Measurements from ENCODE around the gene PLPPR1. TPM values are rescaled to one million over a fixed set of nuclear protein-coding genes. Genes with fewer than 3 reads are reported as not detected.

Gene PLPPR1
- total and polyA plus RNA-seq, 12 donors, result 0.08 to 19.7 (median 0.20) TPM; not detected in 7

DNA sequence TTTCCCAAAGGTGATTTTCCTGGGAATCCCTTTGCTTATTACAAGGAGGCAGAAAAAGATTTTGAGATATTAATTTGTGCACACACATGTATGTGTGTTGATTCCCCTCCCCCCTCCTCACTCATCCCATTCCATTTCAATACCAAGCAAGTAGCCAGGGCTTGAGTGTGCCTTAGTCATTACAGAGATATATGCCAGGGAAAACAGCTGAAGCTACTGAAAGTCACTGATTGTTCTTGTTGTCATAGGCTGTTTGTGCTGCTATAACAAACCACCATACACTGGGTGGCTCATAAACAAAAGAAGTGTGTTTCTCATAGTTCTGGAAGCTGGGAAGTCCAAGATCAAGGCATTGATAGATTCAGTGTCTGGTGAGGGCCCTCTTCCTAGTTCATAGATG lies 197.6 kb downstream of the PLPPR1 start:
- no peaks in the 10 kb centered on the region for H3K4me1 ChIP-seq (replicated peaks in 1 of 2)
- H3K4me3 ChIP-seq, result no peak overlapping the region
- no peaks in the 10 kb centered on the region for H3K36me3 ChIP-seq (replicated peaks in 1 of 2)
- H3K9me3 ChIP-seq (replicated peaks in 1 of 3), result no peaks in the 10 kb centered on the region
- no peak for TF ChIP-seq POLR2A (IDR thresholded peaks at IDR 0.05)
- TF ChIP-seq, protein P1, sequence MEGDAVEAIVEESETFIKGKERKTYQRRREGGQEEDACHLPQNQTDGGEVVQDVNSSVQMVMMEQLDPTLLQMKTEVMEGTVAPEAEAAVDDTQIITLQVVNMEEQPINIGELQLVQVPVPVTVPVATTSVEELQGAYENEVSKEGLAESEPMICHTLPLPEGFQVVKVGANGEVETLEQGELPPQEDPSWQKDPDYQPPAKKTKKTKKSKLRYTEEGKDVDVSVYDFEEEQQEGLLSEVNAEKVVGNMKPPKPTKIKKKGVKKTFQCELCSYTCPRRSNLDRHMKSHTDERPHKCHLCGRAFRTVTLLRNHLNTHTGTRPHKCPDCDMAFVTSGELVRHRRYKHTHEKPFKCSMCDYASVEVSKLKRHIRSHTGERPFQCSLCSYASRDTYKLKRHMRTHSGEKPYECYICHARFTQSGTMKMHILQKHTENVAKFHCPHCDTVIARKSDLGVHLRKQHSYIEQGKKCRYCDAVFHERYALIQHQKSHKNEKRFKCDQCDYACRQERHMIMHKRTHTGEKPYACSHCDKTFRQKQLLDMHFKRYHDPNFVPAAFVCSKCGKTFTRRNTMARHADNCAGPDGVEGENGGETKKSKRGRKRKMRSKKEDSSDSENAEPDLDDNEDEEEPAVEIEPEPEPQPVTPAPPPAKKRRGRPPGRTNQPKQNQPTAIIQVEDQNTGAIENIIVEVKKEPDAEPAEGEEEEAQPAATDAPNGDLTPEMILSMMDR (IDR thresholded peaks at IDR 0.05), result no peak
- DNase-seq, result no peak
- no peaks in the 10 kb centered on the region for H3K27me3 ChIP-seq
- no peak overlapping the region for H3K27ac ChIP-seq
- intact Hi-C loops (cut with DNase I), result loop anchor here in 1 of 2 donors (10.0 kb wide), 1 partner anchor 91 kb away; no protein-coding TSS in a partner anchor

DNA sequence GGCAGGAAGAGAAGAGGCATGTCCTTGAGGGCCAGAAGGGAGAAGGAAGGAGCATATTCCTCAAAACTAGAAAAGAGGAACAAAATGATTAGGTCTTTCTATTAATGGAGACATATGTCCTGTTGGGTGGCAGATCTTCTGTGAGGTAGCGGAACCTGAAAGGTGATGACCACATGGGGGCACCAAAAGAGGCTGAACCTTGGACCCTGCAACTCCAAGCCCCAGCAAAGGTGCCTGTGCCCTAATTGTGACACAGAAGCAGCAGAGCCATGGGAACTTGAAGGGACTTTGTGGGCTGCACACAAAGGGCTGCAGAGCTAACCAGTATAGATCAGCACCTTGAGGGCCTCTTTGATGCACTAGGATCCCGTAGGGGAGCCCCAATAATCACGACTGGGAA lies 198.3 kb downstream of the PLPPR1 start:
- TF ChIP-seq, protein P1 (IDR thresholded peaks at IDR 0.05), result no peak
- TF ChIP-seq POLR2A (IDR thresholded peaks at IDR 0.05), result no peak
- intact Hi-C loops (cut with DNase I), result loop anchor here in 1 of 2 donors (10.0 kb wide), 1 partner anchor 92 kb away; no protein-coding TSS in a partner anchor
- no peaks in the 10 kb centered on the region for H3K9me3 ChIP-seq (replicated peaks in 1 of 3)
- H3K27me3 ChIP-seq, result no peaks in the 10 kb centered on the region
- H3K27ac ChIP-seq, result no peak overlapping the region
- H3K4me1 ChIP-seq (replicated peaks in 1 of 2), result no peaks in the 10 kb centered on the region
- H3K36me3 ChIP-seq (replicated peaks in 1 of 2), result no peaks in the 10 kb centered on the region
- no peak overlapping the region for H3K4me3 ChIP-seq
- 60 to 77% (median 73%) methylated on average over 3 of the region's 3 CpGs for WGBS, 4 donors
- no peak for DNase-seq

DNA sequence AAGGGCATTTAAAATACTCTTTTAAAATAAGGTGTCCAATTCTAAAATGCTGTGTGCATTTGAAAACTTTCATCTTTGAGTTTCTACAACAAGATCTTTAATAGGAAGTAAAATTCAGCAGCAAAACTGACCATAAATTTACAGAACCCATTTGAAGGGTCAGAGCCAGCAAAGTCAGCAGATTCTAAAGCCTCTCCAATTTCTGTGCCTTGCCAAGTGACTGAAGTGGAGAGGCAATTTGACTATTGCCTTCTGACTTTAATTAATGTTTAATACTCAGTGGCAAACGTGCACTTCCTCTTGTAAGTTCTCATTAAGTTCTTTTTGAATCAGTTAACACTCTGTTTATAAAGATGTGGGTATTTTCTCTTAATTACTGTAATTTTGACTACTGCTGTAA lies 201.1 kb downstream of the PLPPR1 start:
- 12 to 29% (median 26%) methylated on average over 1 of the region's 1 CpG for WGBS, 4 donors

DNA sequence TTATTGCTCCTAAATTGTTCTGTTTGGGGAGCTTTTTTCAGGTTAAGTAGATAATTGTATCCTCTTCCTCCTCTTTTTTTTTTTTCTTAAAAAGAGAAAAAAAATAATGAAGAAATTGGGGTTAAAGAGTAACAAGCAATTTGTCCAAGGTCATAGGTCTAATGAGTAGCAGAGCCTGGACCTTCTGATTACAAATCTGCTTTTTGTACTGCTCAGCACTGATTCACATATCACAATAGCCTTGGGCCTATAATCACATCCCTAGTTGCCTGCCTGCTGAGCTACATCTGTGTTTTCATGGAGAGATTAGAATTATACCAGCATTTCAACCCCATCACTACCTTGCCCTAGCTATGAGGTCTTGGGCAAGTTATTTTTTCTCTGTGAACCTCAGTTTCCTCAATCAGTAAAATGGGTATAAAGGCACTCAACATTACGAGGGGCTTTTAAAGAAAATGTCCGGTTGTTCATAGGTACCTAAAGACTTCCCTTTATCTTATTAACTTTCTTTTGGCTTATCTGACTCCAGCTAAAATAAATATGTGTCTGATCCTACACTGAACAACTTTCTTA lies 204.0 kb downstream of the PLPPR1 start:
- no peaks in the 10 kb centered on the region for H3K9me3 ChIP-seq (replicated peaks in 1 of 3)
- WGBS, 4 donors, result 95 to 97% (median 96%) methylated on average over 2 of the region's 2 CpGs
- H3K4me3 ChIP-seq, result no peak overlapping the region
- TF ChIP-seq, protein P1 (IDR thresholded peaks at IDR 0.05), result no peak
- no peak for TF ChIP-seq POLR2A (IDR thresholded peaks at IDR 0.05)
- H3K36me3 ChIP-seq (replicated peaks in 1 of 2), result no peaks in the 10 kb centered on the region
- H3K27ac ChIP-seq, result no peak overlapping the region
- DNase-seq, result no peak
- H3K27me3 ChIP-seq, result no peaks in the 10 kb centered on the region
- no peaks in the 10 kb centered on the region for H3K4me1 ChIP-seq (replicated peaks in 1 of 2)
- intact Hi-C loops (cut with DNase I), result no loop called here

More for the DNA sequence above, 201.1 kb downstream of the PLPPR1 start:
- TF ChIP-seq POLR2A (IDR thresholded peaks at IDR 0.05), result no peak
- TF ChIP-seq, protein P1 (IDR thresholded peaks at IDR 0.05), result no peak
- no peaks in the 10 kb centered on the region for H3K4me1 ChIP-seq (replicated peaks in 1 of 2)
- H3K4me3 ChIP-seq, result no peak overlapping the region
- intact Hi-C loops (cut with DNase I), result loop anchor here in 1 of 2 donors (10.0 kb wide), 1 partner anchor 95 kb away; no protein-coding TSS in a partner anchor
- H3K36me3 ChIP-seq (replicated peaks in 1 of 2), result no peaks in the 10 kb centered on the region
- no peak overlapping the region for H3K27ac ChIP-seq
- DNase-seq, result no peak
- no peaks in the 10 kb centered on the region for H3K27me3 ChIP-seq
- H3K9me3 ChIP-seq (replicated peaks in 1 of 3), result no peaks in the 10 kb centered on the region
